Measurements from ENCODE around the gene AKAP7.
"Not testable (repeated sequence)": the region's sequence is repeated elsewhere in the genome, so short reads cannot be mapped to it uniquely, and the experiment has no call there.

Gene AKAP7

DNA sequence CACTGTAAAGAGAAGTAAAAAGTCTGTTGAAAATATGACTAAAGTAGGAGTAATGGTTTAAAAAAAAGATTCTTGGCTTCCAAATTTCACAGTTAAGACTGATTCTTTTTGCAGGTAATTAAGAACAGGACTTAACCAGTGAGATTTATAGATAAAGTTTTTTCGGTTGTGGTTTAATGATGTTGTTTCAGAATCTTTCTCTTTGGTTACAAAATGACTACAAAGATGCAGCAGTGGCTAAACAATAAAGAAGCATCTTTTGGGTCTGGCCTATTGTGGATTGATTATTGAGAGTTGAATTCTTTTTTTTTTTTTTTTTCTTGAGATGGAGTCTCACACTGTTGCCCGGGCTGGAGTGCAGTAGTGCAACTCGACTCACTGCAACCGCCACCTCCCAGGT, 109.7 kb downstream of the AKAP7 start:
- Histone ChIP-seq H3K27me3 (ENCODE audit: control insufficient read depth, insufficient read depth, low read length) (no peaks in the 10 kb centered on the region), H3K4me1 (ENCODE audit: control insufficient read depth, insufficient read depth, low read length) (no peaks in the 10 kb centered on the region), H3K4me3 (ENCODE audit: low read length) (no peak overlapping the region), H3K27ac (ENCODE audit: low read depth, low read length) (no peak overlapping the region), H3K36me3 (ENCODE audit: control insufficient read depth, insufficient read depth, low read length) (no peaks in the 10 kb centered on the region), H3K9ac (ENCODE audit: low read length) (no peak overlapping the region)

GRCh38 chr6:131250122-131250521, 114.9 kb downstream of the AKAP7 start:
- H3K27me3 ChIP-seq (ENCODE audit: control insufficient read depth, insufficient read depth, low read length) = no peaks in the 10 kb centered on the region
- no peaks in the 10 kb centered on the region for H3K36me3 ChIP-seq (ENCODE audit: control insufficient read depth, insufficient read depth, low read length)
- H3K27ac ChIP-seq (ENCODE audit: low read depth, low read length) = no peak overlapping the region
- H3K4me3 ChIP-seq (ENCODE audit: low read length) = peak overlapping the region; percentile 81
- no peak overlapping the region for H3K9ac ChIP-seq (ENCODE audit: low read length)
- H3K4me1 ChIP-seq (ENCODE audit: control insufficient read depth, insufficient read depth, low read length) = peaks cover 7% of the 10 kb centered on the region

DNA sequence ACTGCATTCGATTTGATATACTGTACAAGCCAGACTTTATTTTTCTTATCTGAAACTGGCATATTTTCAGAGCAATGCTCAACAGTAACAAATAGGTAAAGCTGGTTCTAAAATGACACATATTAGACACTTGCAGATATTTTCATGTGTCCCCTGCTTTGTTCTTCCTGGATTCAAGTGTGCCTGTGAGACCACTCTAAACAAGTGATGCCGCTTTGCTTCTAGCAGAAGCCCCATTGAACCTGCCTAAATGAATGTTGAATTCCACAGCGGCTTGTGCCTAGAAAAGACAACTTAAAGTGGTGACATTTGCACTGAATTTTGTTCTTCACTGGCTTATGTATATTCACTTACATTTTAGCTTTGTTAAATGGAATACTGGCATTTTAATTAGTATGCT, 115.7 kb downstream of the AKAP7 start:
- Histone ChIP-seq H3K36me3 (ENCODE audit: control insufficient read depth, insufficient read depth, low read length) (no peaks in the 10 kb centered on the region), H3K4me1 (ENCODE audit: control insufficient read depth, insufficient read depth, low read length) (peaks cover 7% of the 10 kb centered on the region), H3K4me3 (ENCODE audit: low read length) (peak overlapping the region; percentile 50), H3K27ac (ENCODE audit: low read depth, low read length) (no peak overlapping the region), H3K27me3 (ENCODE audit: control insufficient read depth, insufficient read depth, low read length) (no peaks in the 10 kb centered on the region), H3K9ac (ENCODE audit: low read length) (no peak overlapping the region)

GRCh38 chr6:131251590-131252199, 116.4 kb downstream of the AKAP7 start:
- no peaks in the 10 kb centered on the region for H3K27me3 ChIP-seq (ENCODE audit: control insufficient read depth, insufficient read depth, low read length)
- H3K9ac ChIP-seq (ENCODE audit: low read length) = no peak overlapping the region
- peak overlapping the region; percentile 16 for H3K4me3 ChIP-seq (ENCODE audit: low read length)
- peaks cover 7% of the 10 kb centered on the region for H3K4me1 ChIP-seq (ENCODE audit: control insufficient read depth, insufficient read depth, low read length)
- H3K36me3 ChIP-seq (ENCODE audit: control insufficient read depth, insufficient read depth, low read length) = no peaks in the 10 kb centered on the region
- no peak overlapping the region for H3K27ac ChIP-seq (ENCODE audit: low read depth, low read length)

- Histone ChIP-seq H3K27ac (ENCODE audit: low read depth, low read length) (no peak overlapping the region), H3K9ac (ENCODE audit: low read length) (no peak overlapping the region), H3K27me3 (ENCODE audit: control insufficient read depth, insufficient read depth, low read length) (no peaks in the 10 kb centered on the region), H3K4me1 (ENCODE audit: control insufficient read depth, insufficient read depth, low read length) (peaks cover 7% of the 10 kb centered on the region), H3K4me3 (ENCODE audit: low read length) (no peak overlapping the region), H3K36me3 (ENCODE audit: control insufficient read depth, insufficient read depth, low read length) (no peaks in the 10 kb centered on the region)
Observed at GRCh38 chr6:131255434-131255833, 120.2 kb downstream of the AKAP7 start.

- no peak overlapping the region for H3K9ac ChIP-seq (ENCODE audit: low read length)
- H3K27ac ChIP-seq (ENCODE audit: low read depth, low read length) = no peak overlapping the region
- no peaks in the 10 kb centered on the region for H3K27me3 ChIP-seq (ENCODE audit: control insufficient read depth, insufficient read depth, low read length)
- H3K4me1 ChIP-seq (ENCODE audit: control insufficient read depth, insufficient read depth, low read length) = peaks cover 5% of the 10 kb centered on the region
- no peaks in the 10 kb centered on the region for H3K36me3 ChIP-seq (ENCODE audit: control insufficient read depth, insufficient read depth, low read length)
- H3K4me3 ChIP-seq (ENCODE audit: low read length) = no peak overlapping the region
Observed at GRCh38 chr6:131255911-131256310, 120.6 kb downstream of the AKAP7 start.

GRCh38 chr6:131257104-131257503, 121.8 kb downstream of the AKAP7 start:
- no peak overlapping the region for H3K4me3 ChIP-seq (ENCODE audit: low read length)
- H3K27me3 ChIP-seq (ENCODE audit: control insufficient read depth, insufficient read depth, low read length) = no peaks in the 10 kb centered on the region
- H3K36me3 ChIP-seq (ENCODE audit: control insufficient read depth, insufficient read depth, low read length) = no peaks in the 10 kb centered on the region
- H3K27ac ChIP-seq (ENCODE audit: low read depth, low read length) = no peak overlapping the region
- no peak overlapping the region for H3K9ac ChIP-seq (ENCODE audit: low read length)
- peaks cover 2% of the 10 kb centered on the region for H3K4me1 ChIP-seq (ENCODE audit: control insufficient read depth, insufficient read depth, low read length)

DNA sequence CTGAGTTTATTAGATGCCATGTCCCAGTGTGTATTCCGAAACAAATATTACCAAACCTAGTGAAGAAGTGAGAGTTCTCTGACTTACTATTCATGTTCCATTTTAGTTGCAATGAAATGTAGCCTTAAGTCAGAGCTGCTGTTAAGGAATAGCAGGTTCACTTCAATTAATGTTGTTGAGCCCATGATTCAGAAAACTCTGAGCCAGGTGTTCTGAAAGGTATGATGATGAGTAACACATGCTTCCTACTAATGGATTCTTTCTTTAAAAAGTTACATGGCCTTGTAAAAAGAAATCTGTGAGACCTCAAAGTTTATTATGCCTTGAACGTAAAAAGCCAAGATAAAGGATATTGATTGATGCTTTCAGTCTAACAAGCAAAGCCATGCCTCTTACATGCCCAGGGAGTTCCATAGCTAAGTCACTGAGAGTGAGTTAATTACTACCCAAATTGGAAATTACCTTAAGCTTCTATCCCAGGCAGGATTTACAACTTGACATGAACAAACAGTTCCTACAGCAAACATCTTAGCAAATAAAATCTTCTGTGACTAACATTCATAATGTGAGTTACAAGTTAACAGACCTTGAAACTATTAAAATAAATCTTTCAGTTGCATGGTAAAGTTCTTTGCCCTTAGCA, 122.9 kb downstream of the AKAP7 start:
- H3K36me3 ChIP-seq (ENCODE audit: control insufficient read depth, insufficient read depth, low read length) = no peaks in the 10 kb centered on the region
- H3K9ac ChIP-seq (ENCODE audit: low read length) = no peak overlapping the region
- no peaks in the 10 kb centered on the region for H3K4me1 ChIP-seq (ENCODE audit: control insufficient read depth, insufficient read depth, low read length)
- H3K27ac ChIP-seq (ENCODE audit: low read depth, low read length) = no peak overlapping the region
- no peak overlapping the region for H3K4me3 ChIP-seq (ENCODE audit: low read length)
- no peaks in the 10 kb centered on the region for H3K27me3 ChIP-seq (ENCODE audit: control insufficient read depth, insufficient read depth, low read length)

GRCh38 chr6:131258816-131259476, 123.7 kb downstream of the AKAP7 start:
- no peaks in the 10 kb centered on the region for H3K4me1 ChIP-seq (ENCODE audit: control insufficient read depth, insufficient read depth, low read length)
- H3K4me3 ChIP-seq (ENCODE audit: low read length) = no peak overlapping the region
- H3K27me3 ChIP-seq (ENCODE audit: control insufficient read depth, insufficient read depth, low read length) = no peaks in the 10 kb centered on the region
- no peak overlapping the region for H3K27ac ChIP-seq (ENCODE audit: low read depth, low read length)
- no peak overlapping the region for H3K9ac ChIP-seq (ENCODE audit: low read length)
- H3K36me3 ChIP-seq (ENCODE audit: control insufficient read depth, insufficient read depth, low read length) = no peaks in the 10 kb centered on the region

- not testable (repeated sequence) for H3K36me3 ChIP-seq (ENCODE audit: control insufficient read depth, insufficient read depth, low read length)
Observed at GRCh38 chr6:131260960-131261359, 125.7 kb downstream of the AKAP7 start.

DNA sequence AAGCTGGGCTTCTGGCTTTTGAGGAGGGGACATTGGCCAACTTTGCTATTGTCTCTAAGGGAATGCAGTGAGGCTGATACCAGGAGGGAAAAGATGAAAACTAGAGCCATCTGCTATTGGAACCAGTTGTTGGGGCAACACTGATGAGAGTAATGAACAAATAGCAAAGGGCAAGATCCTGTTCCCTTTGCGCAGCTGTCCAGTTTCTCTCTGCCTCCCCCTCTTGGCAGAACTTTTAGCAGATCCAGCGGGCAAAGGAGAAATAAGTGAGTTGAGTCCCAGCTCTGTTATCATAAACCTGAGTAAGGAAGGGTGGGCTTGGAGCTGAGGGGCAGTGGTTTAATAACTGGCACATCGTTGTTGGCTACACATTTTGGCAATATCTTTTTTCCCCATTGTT, 126.8 kb downstream of the AKAP7 start:
- no peaks in the 10 kb centered on the region for H3K36me3 ChIP-seq (ENCODE audit: control insufficient read depth, insufficient read depth, low read length)
- no peaks in the 10 kb centered on the region for H3K4me1 ChIP-seq (ENCODE audit: control insufficient read depth, insufficient read depth, low read length)
- H3K27me3 ChIP-seq (ENCODE audit: control insufficient read depth, insufficient read depth, low read length) = no peaks in the 10 kb centered on the region
- H3K27ac ChIP-seq (ENCODE audit: low read depth, low read length) = no peak overlapping the region
- no peak overlapping the region for H3K4me3 ChIP-seq (ENCODE audit: low read length)
- H3K9ac ChIP-seq (ENCODE audit: low read length) = no peak overlapping the region

More at GRCh38 chr6:131260960-131261359, 125.7 kb downstream of the AKAP7 start:
- H3K9ac ChIP-seq (ENCODE audit: low read length); H3K27me3 ChIP-seq (ENCODE audit: control insufficient read depth, insufficient read depth, low read length); H3K4me1 ChIP-seq (ENCODE audit: control insufficient read depth, insufficient read depth, low read length); H3K27ac ChIP-seq (ENCODE audit: low read depth, low read length); H3K4me3 ChIP-seq (ENCODE audit: low read length): not testable (repeated sequence)

- H3K27ac ChIP-seq (ENCODE audit: low read depth, low read length) = no peak overlapping the region
- no peaks in the 10 kb centered on the region for H3K4me1 ChIP-seq (ENCODE audit: control insufficient read depth, insufficient read depth, low read length)
- H3K4me3 ChIP-seq (ENCODE audit: low read length) = no peak overlapping the region
- H3K27me3 ChIP-seq (ENCODE audit: control insufficient read depth, insufficient read depth, low read length) = no peaks in the 10 kb centered on the region
- no peak overlapping the region for H3K9ac ChIP-seq (ENCODE audit: low read length)
- H3K36me3 ChIP-seq (ENCODE audit: control insufficient read depth, insufficient read depth, low read length) = no peaks in the 10 kb centered on the region
Observed at GRCh38 chr6:131265939-131266338, 130.7 kb downstream of the AKAP7 start.

GRCh38 chr6:131268303-131268702, 133.0 kb downstream of the AKAP7 start:
- H3K36me3 ChIP-seq (ENCODE audit: control insufficient read depth, insufficient read depth, low read length) = no peaks in the 10 kb centered on the region
- H3K9ac ChIP-seq (ENCODE audit: low read length) = no peak overlapping the region
- H3K4me1 ChIP-seq (ENCODE audit: control insufficient read depth, insufficient read depth, low read length) = no peaks in the 10 kb centered on the region
- H3K27ac ChIP-seq (ENCODE audit: low read depth, low read length) = no peak overlapping the region
- H3K4me3 ChIP-seq (ENCODE audit: low read length) = no peak overlapping the region
- no peaks in the 10 kb centered on the region for H3K27me3 ChIP-seq (ENCODE audit: control insufficient read depth, insufficient read depth, low read length)
